A549 (cell line): ENCODE measurements around the gene PKP4. TPM values are rescaled to one million over a fixed set of nuclear protein-coding genes. Genes with fewer than 3 reads are reported as not detected.

Source experiments
- ATAC-seq, 2 experiments: fragments of 200-7000 bp in 1 of 2; fragments of >200 bp in 1 of 2; cut with Nextera tagmentation in 1 of 2; cut with Tn5 transposase in 1 of 2; 3 replicates each; pipeline versions ENCODE4 v1.8.0 to v1.9.1; 2018 to 2020; ENCODE audit warnings: mild to moderate bottlenecking in 1 of 2, moderate library complexity in 1 of 2
- CTCF ChIA-PET: fragments of 300-600 bp; sonication (Branson Sonifier 250); formaldehyde crosslinking; extraction: SDS; loops from one replicate; lab custom pipeline; 2021; ENCODE audit warnings: antibody characterized with exemption, inconsistent platforms; lab: Yijun Ruan, JAX
- POLR2A ChIA-PET: fragments of 350-600 bp; formaldehyde crosslinking; extraction: SDS; loops from one replicate; lab custom pipeline; 2021; ENCODE audit warnings: antibody characterized with exemption, inconsistent platforms; lab: Yijun Ruan, JAX
- DNase-seq, 2 experiments: peaks; one replicate each; pipeline versions ENCODE4 v3.0.0 to v3.0.0-alpha.2; 2011 to 2016; ENCODE audit warnings: low read depth in 1 of 2, low spot score in 1 of 2
- FAIRE-seq: peaks from 2 replicates; lab custom pipeline; 2011; peaks lifted over from hg19 to GRCh38; lab: Jason Lieb, UNC
- H3K27ac ChIP-seq, 2 experiments: fragments of >200 bp; sonication (Bioruptor Twin); formaldehyde crosslinking; 3 replicates each; pipeline ENCODE4 v1.5.1; 2016 to 2017
- H3K4me1 ChIP-seq: fragments of >200 bp; sonication (Bioruptor Twin); formaldehyde crosslinking; 3 replicates; pipeline ENCODE4 v1.6.1; 2016
- H3K4me2 ChIP-seq: fragments of >200 bp; sonication (Bioruptor Twin); formaldehyde crosslinking; 3 replicates; pipeline ENCODE4 v1.6.1; 2016
- H3K4me3 ChIP-seq: fragments of >200 bp; sonication (Bioruptor Twin); formaldehyde crosslinking; 3 replicates; pipeline ENCODE4 v1.5.1; 2016
- H3K9me3 ChIP-seq: fragments of >200 bp; sonication (Bioruptor Twin); formaldehyde crosslinking; 3 replicates; pipeline ENCODE4 v1.6.1; 2016
- BCL3 ChIP-seq: fragments of >200 bp; sonication (Bioruptor Twin); formaldehyde crosslinking; IDR thresholded peaks from 3 replicates; pipeline ENCODE4 v1.6.1; 2016
- BHLHE40 ChIP-seq: IDR thresholded peaks from 2 replicates; pipeline ENCODE4 v1.6.1; 2012; ENCODE audit warnings: low read depth, low read length, inconsistent platforms
- CEBPB ChIP-seq, 2 experiments: fragments of >200 bp in 1 of 2; sonication (Bioruptor Twin) in 1 of 2; formaldehyde crosslinking in 1 of 2; IDR thresholded peaks; 2 replicates each; pipeline ENCODE4 v1.6.1; 2012 to 2016
- CHD2 ChIP-seq: fragments of 150-350 bp; IDR thresholded peaks from 2 replicates; pipeline ENCODE4 v1.6.1; 2014; ENCODE audit warnings: low read length; ENCODE audit not compliant: partially characterized antibody
- E2F6 ChIP-seq: IDR thresholded peaks from 2 replicates; pipeline ENCODE4 v1.6.1; 2012; ENCODE audit warnings: low read depth, borderline replicate concordance
- EHF ChIP-seq: fragments of 250-450 bp; sonication (Bioruptor Pico); IDR thresholded peaks from 2 replicates; pipeline ENCODE4 v1.5.0; 2020; ENCODE audit warnings: mild to moderate bottlenecking
- ELK1 ChIP-seq: fragments of 150-350 bp; IDR thresholded peaks from 2 replicates; pipeline ENCODE4 v1.6.1; 2014; ENCODE audit warnings: low read depth, mild to moderate bottlenecking, low read length
- EP300 ChIP-seq, 2 experiments: fragments of >200 bp; sonication (Bioruptor Twin); formaldehyde crosslinking; IDR thresholded peaks; 2 replicates in 1 of 2; 3 replicates in 1 of 2; pipeline ENCODE4 v1.6.1; 2016 to 2017
- FOSL2 ChIP-seq, 2 experiments: fragments of 450-650 bp in 1 of 2; fragments of >200 bp in 1 of 2; sonication (Bioruptor Twin) in 1 of 2; formaldehyde crosslinking; IDR thresholded peaks; 2 replicates each; pipeline versions ENCODE4 v1.5.0 to v1.6.1; 2016 to 2020; ENCODE audit warnings: mild to moderate bottlenecking in 1 of 2, moderate library complexity in 1 of 2
- HES2 ChIP-seq: fragments of >200 bp; sonication (Bioruptor Twin); formaldehyde crosslinking; IDR thresholded peaks from 2 replicates; pipeline ENCODE4 v1.6.1; 2016
- HOXA7 ChIP-seq: fragments of 250-450 bp; sonication (Bioruptor Pico); IDR thresholded peaks from 2 replicates; pipeline ENCODE4 v1.5.0; 2020; ENCODE audit warnings: mild to moderate bottlenecking, moderate library complexity
- HOXB13 ChIP-seq: fragments of 250-450 bp; sonication (Bioruptor Pico); IDR thresholded peaks from 2 replicates; pipeline ENCODE4 v1.5.0; 2020; ENCODE audit warnings: low read depth, mild to moderate bottlenecking, moderate library complexity
- KDM1A ChIP-seq: fragments of 200-600 bp; sonication (generic); IDR thresholded peaks from 2 replicates; pipeline ENCODE4 v1.6.1; 2016; ENCODE audit warnings: low read depth, mild to moderate bottlenecking
- MAFK ChIP-seq: fragments of 450-650 bp; IDR thresholded peaks from 2 replicates; pipeline ENCODE4 v1.6.1; 2014; ENCODE audit not compliant: partially characterized antibody
- MYC ChIP-seq: IDR thresholded peaks from 2 replicates; pipeline ENCODE4 v1.6.1; 2012; ENCODE audit warnings: mild to moderate bottlenecking, inconsistent platforms, low read length, improper control_type of control experiment, borderline replicate concordance
- NFE2L2 ChIP-seq: fragments of 150-350 bp; conservative IDR thresholded peaks from 2 replicates; pipeline ENCODE4 v1.6.1; 2014; ENCODE audit warnings: low read length
- POLR2A ChIP-seq: IDR thresholded peaks from 2 replicates; pipeline ENCODE4 v1.6.1; 2012; ENCODE audit warnings: mild to moderate bottlenecking, low read length
- RAD21 ChIP-seq, 2 experiments: fragments of >200 bp in 1 of 2; sonication (Bioruptor Twin) in 1 of 2; formaldehyde crosslinking in 1 of 2; IDR thresholded peaks in 1 of 2; conservative IDR thresholded peaks in 1 of 2; 2 replicates in 1 of 2; 3 replicates in 1 of 2; pipeline ENCODE4 v1.6.1; 2012 to 2018; ENCODE audit warnings: inconsistent platforms in 1 of 2
- RARB ChIP-seq: fragments of 250-450 bp; sonication (Bioruptor Pico); IDR thresholded peaks from 2 replicates; pipeline ENCODE4 v1.8.0; 2021; ENCODE audit warnings: mild to moderate bottlenecking, moderate library complexity
- REST ChIP-seq: fragments of 200-600 bp; sonication (generic); IDR thresholded peaks from 2 replicates; pipeline ENCODE4 v1.6.1; 2016; ENCODE audit warnings: antibody characterized with exemption, mild to moderate bottlenecking, moderate library complexity
- RFX5 ChIP-seq: fragments of 450-650 bp; IDR thresholded peaks from 2 replicates; pipeline ENCODE4 v1.7.1; 2014; ENCODE audit warnings: antibody characterized with exemption, mild to moderate bottlenecking, moderate library complexity
- RNF2 ChIP-seq: fragments of 200-600 bp; sonication (generic); IDR thresholded peaks from 2 replicates; pipeline ENCODE4 v1.6.1; 2016; ENCODE audit warnings: low read depth, mild to moderate bottlenecking, antibody characterized with exemption, moderate library complexity, borderline replicate concordance
- TP53 ChIP-seq: fragments of 250-450 bp; sonication (Bioruptor Pico); IDR thresholded peaks from 2 replicates; pipeline ENCODE4 v1.5.0; 2021; ENCODE audit warnings: mild to moderate bottlenecking, moderate library complexity
- ZC3H11A ChIP-seq: fragments of 450-650 bp; IDR thresholded peaks from 2 replicates; pipeline ENCODE4 v1.6.1; 2014; ENCODE audit warnings: antibody characterized with exemption, mild to moderate bottlenecking
- ZFP36 ChIP-seq: fragments of 450-650 bp; IDR thresholded peaks from 2 replicates; pipeline ENCODE4 v1.6.1; 2014; ENCODE audit warnings: borderline replicate concordance; ENCODE audit not compliant: partially characterized antibody
- WGBS: methylation state at CpG from one replicate; pipeline ENCODE4 v1.1.6; 2017; ENCODE audit errors: missing lambda C conversion rate; 5-methylcytosine and 5-hydroxymethylcytosine counted together
- polyA plus RNA-seq, 4 experiments: library from polyadenylated mRNA; depleted of rRNA in 3 of 4; stranded (reverse); fragments of >200 nt; fragmentation: RNase III in 1 of 4; extraction: RNeasy Plus Mini Kit Qiagen cat#74134 plus additional on column Dnase treatment in 1 of 4; gene quantifications; 2 replicates in 3 of 4; 3 replicates in 1 of 4; pipeline ENCODE4 v1.2.3, GENCODE V29; 2011 to 2017

The PKP4 gene
- polyA plus RNA-seq, 2 of the 4 experiments (the other 2 are of a cell fraction): 27.0 to 56.6 TPM

- ChIA-PET POLR2A (interaction anchor here (1.2 kb wide), 2 partner anchors 64 to 161 kb away, joined by 3 to 5 read pairs; no protein-coding TSS in a partner anchor), CTCF (interaction anchor here (0.6 to 1.7 kb wide), 2 partner anchors 9 to 13 kb away, joined by 3 to 5 read pairs; no protein-coding TSS in a partner anchor)
- Histone ChIP-seq H3K9me3 (peaks cover 2% of the 10 kb centered on the region; the same call in 1 of the 3 replicates), H3K27ac (peak overlapping the region; percentile 43 to 83), H3K4me2 (peak overlapping the region; percentile 16), H3K4me1 (peaks cover 17% of the 10 kb centered on the region), H3K4me3 (no peak overlapping the region)
- ATAC-seq (peak in 1 of 2 experiments; percentile 39; a peak in 3 of 6 replicates), FAIRE-seq (peak; percentile 7), DNase-seq (no peak)
- no peak for TF ChIP-seq MAFK
- no peak for TF ChIP-seq RARB (CRISPR knock-in tag)
- TF ChIP-seq ZC3H11A: no peak
- no peak for TF ChIP-seq NFE2L2
- TF ChIP-seq BCL3: no peak
- no peak for TF ChIP-seq E2F6
- no peak for TF ChIP-seq RAD21 (conservative IDR thresholded peaks at IDR 0.05 in 1 of 2, IDR thresholded peaks at IDR 0.05 in 1 of 2)
- no peak for TF ChIP-seq POLR2A
- no peak for TF ChIP-seq ELK1
- TF ChIP-seq BHLHE40: no peak
- TF ChIP-seq MYC: no peak
- no peak for TF ChIP-seq KDM1A
- TF ChIP-seq TP53 (CRISPR knock-in tag): no peak
- no peak for TF ChIP-seq HES2
- no peak for TF ChIP-seq REST
- no peak for TF ChIP-seq CHD2
- no peak for TF ChIP-seq RNF2
- WGBS: 75% methylated on average over 4 of the region's 4 CpGs
Measured at GRCh38 chr2:158618891-158619490, 162.2 kb downstream of the PKP4 start.

- FAIRE-seq (no peak), DNase-seq (peak in 1 of 2 experiments; percentile 58), ATAC-seq (peak; percentile 70 to 81)
- TF ChIP-seq MAFK (peak; percentile 92), RARB (CRISPR knock-in tag) (no peak), ZFP36 (no peak), EP300 (IDR thresholded peaks at IDR 0.05) (no peak), NFE2L2 (0 out of 2 replicates have a peak, but pooled peaks have one; percentile 28), CEBPB (IDR thresholded peaks at IDR 0.05) (no peak), RFX5 (no peak), HOXB13 (no peak), FOSL2 (IDR thresholded peaks at IDR 0.05) (no peak), FOSL2 (CRISPR knock-in tag; IDR thresholded peaks at IDR 0.05) (0 out of 2 replicates have a peak, but pooled peaks have one; percentile 8), EHF (CRISPR knock-in tag) (no peak), HOXA7 (CRISPR knock-in tag) (no peak)
- Histone ChIP-seq H3K4me1 (peaks cover 17% of the 10 kb centered on the region), H3K4me2 (peak overlapping the region; percentile 16), H3K9me3 (peaks cover 2% of the 10 kb centered on the region; the same call in 1 of the 3 replicates), H3K4me3 (no peak overlapping the region), H3K27ac (peak overlapping the region; percentile 43 to 83)
- 69% methylated on average over 2 of the region's 2 CpGs for WGBS
- ChIA-PET POLR2A (interaction anchor here (1.2 kb wide), 2 partner anchors 64 to 162 kb away, joined by 3 to 5 read pairs; no protein-coding TSS in a partner anchor), CTCF (interaction anchor here (1.7 kb wide), 1 partner anchor 9 kb away, joined by 3 read pairs; no protein-coding TSS in a partner anchor)
Measured at GRCh38 chr2:158619496-158619895, 162.7 kb downstream of the PKP4 start.
